KMS-11 (cell line): ENCODE results near the gene ARHGAP42.

Experiments
- H2AFZ ChIP-seq: fragments of 200-600 bp; sonication (generic); 2 replicates; pipeline ENCODE4 v1.6.1; 2016; ENCODE audit warnings: antibody characterized with exemption, mixed run types, low read depth
- H3K27ac ChIP-seq: fragments of 200-600 bp; sonication (generic); 2 replicates; pipeline ENCODE4 v1.6.1; 2016; ENCODE audit warnings: mild to moderate bottlenecking, mixed run types
- H3K27me3 ChIP-seq: fragments of 200-600 bp; sonication (generic); 2 replicates; pipeline ENCODE4 v1.6.1; 2017; ENCODE audit warnings: mild to moderate bottlenecking, low read depth, mixed run types, moderate library complexity; ENCODE audit not compliant: insufficient read depth
- H3K36me3 ChIP-seq: fragments of 200-600 bp; sonication (generic); 2 replicates; pipeline ENCODE4 v1.6.1; 2017; ENCODE audit warnings: mild to moderate bottlenecking, mixed run types; ENCODE audit not compliant: insufficient read depth
- H3K4me1 ChIP-seq: fragments of 200-600 bp; sonication (generic); 2 replicates; pipeline ENCODE4 v1.6.1; 2016; ENCODE audit warnings: mild to moderate bottlenecking, low read depth, mixed run types; ENCODE audit not compliant: poor library complexity, severe bottlenecking
- H3K4me2 ChIP-seq: fragments of 200-600 bp; sonication (generic); 2 replicates; pipeline ENCODE4 v1.7.0; 2016; ENCODE audit warnings: mild to moderate bottlenecking, mixed run types
- H3K4me3 ChIP-seq: fragments of 200-600 bp; sonication (generic); IDR thresholded peaks from 2 replicates; pipeline ENCODE4 v1.6.1; 2017; ENCODE audit warnings: low read depth, low read length, mixed read lengths; ENCODE audit not compliant: insufficient read depth
- H3K79me2 ChIP-seq: fragments of 200-600 bp; sonication (generic); 2 replicates; pipeline ENCODE4 v1.6.1; 2016; ENCODE audit warnings: low read depth, mixed run types; ENCODE audit not compliant: insufficient read depth
- H3K9ac ChIP-seq: fragments of 200-600 bp; sonication (generic); 2 replicates; pipeline ENCODE4 v1.6.1; 2016; ENCODE audit warnings: mild to moderate bottlenecking, mixed run types
- H4K20me1 ChIP-seq: fragments of 200-600 bp; sonication (generic); 2 replicates; pipeline ENCODE4 v1.6.1; 2016; ENCODE audit warnings: mild to moderate bottlenecking, mixed run types; ENCODE audit not compliant: insufficient read depth
- TF ChIP-seq, protein P1 (sequence below): fragments of 200-600 bp; sonication (generic); conservative IDR thresholded peaks from 2 replicates; pipeline ENCODE4 v1.6.1; 2017; ENCODE audit warnings: low read depth, mild to moderate bottlenecking, antibody characterized with exemption, low read length, moderate library complexity, mixed read lengths

ARHGAP42 gene

DNA sequence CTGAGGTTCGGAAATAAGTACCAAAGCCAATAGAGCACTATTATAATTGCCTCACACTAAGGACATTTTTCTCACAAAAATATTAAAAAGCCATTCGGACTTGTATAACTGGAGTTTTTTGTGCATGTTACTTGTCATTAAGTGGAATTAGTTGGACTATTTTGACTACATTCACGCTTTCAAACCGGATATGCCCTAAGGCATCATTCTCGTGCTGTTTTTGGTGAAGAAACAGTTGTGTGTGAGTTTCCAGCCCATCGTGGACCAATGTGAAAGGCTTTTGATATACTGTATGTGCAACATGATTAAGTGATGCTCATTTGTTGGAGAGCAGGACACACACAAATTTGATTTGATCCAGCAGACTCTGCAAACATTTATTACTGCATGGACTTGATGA is 249.7 kb downstream of the ARHGAP42 start:
- Histone ChIP-seq H3K79me2 (no peaks in the 10 kb centered on the region), H3K27ac (no peak overlapping the region), H2AFZ (no peak overlapping the region), H3K4me1 (no peaks in the 10 kb centered on the region), H3K4me2 (no peak overlapping the region), H3K27me3 (no peaks in the 10 kb centered on the region), H3K4me3 (no peak overlapping the region), H3K36me3 (no peaks in the 10 kb centered on the region), H3K9ac (no peak overlapping the region), H4K20me1 (no peaks in the 10 kb centered on the region)
- TF ChIP-seq, protein P1, sequence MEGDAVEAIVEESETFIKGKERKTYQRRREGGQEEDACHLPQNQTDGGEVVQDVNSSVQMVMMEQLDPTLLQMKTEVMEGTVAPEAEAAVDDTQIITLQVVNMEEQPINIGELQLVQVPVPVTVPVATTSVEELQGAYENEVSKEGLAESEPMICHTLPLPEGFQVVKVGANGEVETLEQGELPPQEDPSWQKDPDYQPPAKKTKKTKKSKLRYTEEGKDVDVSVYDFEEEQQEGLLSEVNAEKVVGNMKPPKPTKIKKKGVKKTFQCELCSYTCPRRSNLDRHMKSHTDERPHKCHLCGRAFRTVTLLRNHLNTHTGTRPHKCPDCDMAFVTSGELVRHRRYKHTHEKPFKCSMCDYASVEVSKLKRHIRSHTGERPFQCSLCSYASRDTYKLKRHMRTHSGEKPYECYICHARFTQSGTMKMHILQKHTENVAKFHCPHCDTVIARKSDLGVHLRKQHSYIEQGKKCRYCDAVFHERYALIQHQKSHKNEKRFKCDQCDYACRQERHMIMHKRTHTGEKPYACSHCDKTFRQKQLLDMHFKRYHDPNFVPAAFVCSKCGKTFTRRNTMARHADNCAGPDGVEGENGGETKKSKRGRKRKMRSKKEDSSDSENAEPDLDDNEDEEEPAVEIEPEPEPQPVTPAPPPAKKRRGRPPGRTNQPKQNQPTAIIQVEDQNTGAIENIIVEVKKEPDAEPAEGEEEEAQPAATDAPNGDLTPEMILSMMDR, result no peak

DNA sequence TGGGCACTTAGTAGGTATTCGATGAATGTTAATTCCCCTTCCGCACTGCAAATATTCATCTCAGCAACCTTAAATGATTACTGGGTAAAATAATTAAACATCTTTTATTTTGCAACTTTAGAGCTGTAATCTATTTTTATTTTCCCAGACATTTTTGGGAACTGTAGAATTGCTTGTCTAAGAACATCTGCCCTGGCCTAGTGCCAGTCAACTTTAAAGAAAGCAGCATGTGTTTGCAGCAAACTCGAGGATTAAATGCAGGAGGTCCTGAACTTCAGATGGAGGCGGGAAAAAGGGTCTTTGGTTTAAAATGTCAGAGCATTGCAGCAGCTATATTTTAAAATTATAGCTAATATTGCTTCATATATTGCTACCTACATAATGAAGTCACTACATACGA is 252.5 kb downstream of the ARHGAP42 start:
- Histone ChIP-seq H3K27ac (no peak overlapping the region), H4K20me1 (no peaks in the 10 kb centered on the region)
- TF ChIP-seq, protein P1, result no peak

DNA sequence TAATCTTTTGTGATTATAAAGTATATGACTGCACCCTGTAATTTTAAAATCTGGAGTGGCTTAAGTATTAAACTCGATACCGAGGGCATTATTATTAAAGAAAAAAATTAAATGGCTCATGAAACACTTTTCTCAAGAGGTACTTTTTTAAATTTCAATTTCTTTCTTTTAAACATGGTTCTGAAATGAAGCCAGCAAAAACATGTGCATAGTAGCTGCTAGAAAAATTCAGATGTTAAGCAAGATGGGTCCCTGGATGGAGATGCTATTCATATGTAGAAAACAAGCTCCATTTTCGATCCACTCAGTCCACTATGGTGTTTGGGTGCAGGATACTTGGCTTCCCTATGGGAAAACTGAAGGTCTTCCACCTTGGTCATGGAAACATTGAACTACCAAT is 253.0 kb downstream of the ARHGAP42 start:
- no peak overlapping the region for H3K4me3 ChIP-seq
- H3K4me1 ChIP-seq, result no peaks in the 10 kb centered on the region
- H4K20me1 ChIP-seq, result no peaks in the 10 kb centered on the region
- no peaks in the 10 kb centered on the region for H3K79me2 ChIP-seq
- H3K4me2 ChIP-seq, result no peak overlapping the region
- TF ChIP-seq, protein P1, result no peak
- no peak overlapping the region for H3K9ac ChIP-seq
- no peaks in the 10 kb centered on the region for H3K36me3 ChIP-seq
- H3K27me3 ChIP-seq, result no peaks in the 10 kb centered on the region
- no peak overlapping the region for H2AFZ ChIP-seq
- no peak overlapping the region for H3K27ac ChIP-seq

More for the DNA sequence above, 252.5 kb downstream of the ARHGAP42 start:
- Histone ChIP-seq H3K4me3 (no peak overlapping the region), H3K9ac (no peak overlapping the region), H3K4me2 (no peak overlapping the region), H3K36me3 (no peaks in the 10 kb centered on the region), H3K4me1 (no peaks in the 10 kb centered on the region), H2AFZ (no peak overlapping the region), H3K27me3 (no peaks in the 10 kb centered on the region), H3K79me2 (no peaks in the 10 kb centered on the region)

DNA sequence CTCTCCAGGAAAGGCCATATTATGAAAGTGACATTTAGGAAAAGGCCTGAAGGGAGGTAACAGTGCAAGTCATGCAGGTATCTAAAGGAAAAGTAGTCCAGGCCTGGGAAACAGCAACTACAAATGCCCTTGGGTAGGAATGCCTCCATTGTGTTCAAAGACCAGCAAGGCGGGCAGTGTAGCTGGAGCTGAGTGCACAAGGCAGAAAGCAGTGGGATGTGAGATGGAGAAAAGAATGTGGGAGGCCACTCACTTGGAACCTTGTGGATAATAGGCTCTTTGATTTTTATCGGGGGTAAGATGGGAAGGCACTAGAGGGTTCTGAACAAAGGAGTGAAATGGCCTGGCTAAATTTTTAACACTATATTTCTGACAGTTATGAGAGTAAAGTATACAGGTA is 253.9 kb downstream of the ARHGAP42 start:
- Histone ChIP-seq H2AFZ (no peak overlapping the region), H3K4me1 (no peaks in the 10 kb centered on the region), H3K4me3 (no peak overlapping the region)

More for the DNA sequence above, 253.9 kb downstream of the ARHGAP42 start:
- Histone ChIP-seq H3K79me2 (no peaks in the 10 kb centered on the region), H3K36me3 (no peaks in the 10 kb centered on the region), H3K27ac (no peak overlapping the region), H3K4me2 (no peak overlapping the region), H4K20me1 (no peaks in the 10 kb centered on the region), H3K9ac (no peak overlapping the region), H3K27me3 (no peaks in the 10 kb centered on the region)
- TF ChIP-seq, protein P1, result no peak
